GM19372 (cell line): ENCODE results near the gene SH3BP4.

Source experiments
- ATAC-seq: cut with Tn5 transposase; IDR thresholded peaks from one replicate; pipeline ENCODE4 v1.9.1; 2021; ENCODE audit warnings: mild to moderate bottlenecking, low read depth, moderate library complexity; ENCODE audit not compliant: unreplicated experiment

The SH3BP4 gene

GRCh38 chr2:234951664-234952269 lies at the start of gene SH3BP4:
SH3BP4 (plus strand) TSS chr2:234952017; CDS start chr2:235035003, 82,986 bp downstream.
- no peak for ATAC-seq

- no peak for ATAC-seq
These were observed 47.0 kb upstream of the SH3BP4 start for GRCh38 chr2:234904785-234905184.

- ATAC-seq: no peak
These were observed 46.1 kb upstream of the SH3BP4 start for GRCh38 chr2:234905547-234906265.

- no peak for ATAC-seq
These were observed 41.6 kb upstream of the SH3BP4 start for GRCh38 chr2:234910186-234910679.

- no peak for ATAC-seq
These were observed 40.5 kb upstream of the SH3BP4 start for GRCh38 chr2:234911271-234911670.

- ATAC-seq: no peak
These were observed 39.4 kb upstream of the SH3BP4 start for GRCh38 chr2:234912437-234912836.

- ATAC-seq: no peak
These were observed 38.6 kb upstream of the SH3BP4 start for GRCh38 chr2:234913208-234913626.

- ATAC-seq: no peak
These were observed 37.3 kb upstream of the SH3BP4 start for GRCh38 chr2:234914371-234915154.

- ATAC-seq: no peak
These were observed 35.1 kb upstream of the SH3BP4 start for GRCh38 chr2:234916674-234917073.

- no peak for ATAC-seq
These were observed 34.4 kb upstream of the SH3BP4 start for GRCh38 chr2:234917211-234917975.

- no peak for ATAC-seq
These were observed 32.1 kb upstream of the SH3BP4 start for GRCh38 chr2:234919711-234920110.

GRCh38 chr2:234920836-234921235 lies 31.0 kb upstream of the SH3BP4 start:
- ATAC-seq: no peak

GRCh38 chr2:234929002-234929401 lies 22.8 kb upstream of the SH3BP4 start:
- no peak for ATAC-seq

- ATAC-seq: no peak
These were observed 21.4 kb upstream of the SH3BP4 start for GRCh38 chr2:234930397-234930796.

GRCh38 chr2:234931371-234931770 lies 20.4 kb upstream of the SH3BP4 start:
- ATAC-seq: no peak

- no peak for ATAC-seq
These were observed 19.1 kb upstream of the SH3BP4 start for GRCh38 chr2:234932591-234933168.

GRCh38 chr2:234935311-234935710 lies 16.5 kb upstream of the SH3BP4 start:
- ATAC-seq: no peak

- no peak for ATAC-seq
These were observed 12.2 kb upstream of the SH3BP4 start for GRCh38 chr2:234939576-234939975.

- no peak for ATAC-seq
These were observed 11.8 kb upstream of the SH3BP4 start for GRCh38 chr2:234939996-234940395.

- ATAC-seq: no peak
These were observed 11.3 kb upstream of the SH3BP4 start for GRCh38 chr2:234940527-234940926.
